ENCODE results near the gene ARID1B. TPM values are rescaled to one million over a fixed set of nuclear protein-coding genes. Genes with fewer than 3 reads are reported as not detected.

The ARID1B gene
- polyA plus RNA-seq, 1 experiment: 17.0 TPM

- no peaks in the 10 kb centered on the region for H3K36me3 ChIP-seq (ENCODE audit: control insufficient read depth, insufficient read depth, low read length)
- no peak for DNase-seq (ENCODE audit: low read depth)
- no peak for TF ChIP-seq CTCF (IDR thresholded peaks at IDR 0.05; ENCODE audit: insufficient read depth, low read depth, low read length)
- ChIA-PET CTCF (no interaction called here), POLR2A (interaction anchor here (0.5 kb wide), 1 partner anchor 27 kb away, joined by 3 read pairs; no protein-coding TSS in a partner anchor)
- H3K27me3 ChIP-seq (ENCODE audit: control insufficient read depth, insufficient read depth, low read length): no peaks in the 10 kb centered on the region
- no peak overlapping the region for H3K4me3 ChIP-seq (ENCODE audit: low read depth, low read length)
Measured at GRCh38 chr6:156917213-156917612, 140.0 kb downstream of the ARID1B start.

GRCh38 chr6:156918647-156919046 is 141.5 kb downstream of the ARID1B start:
- ChIA-PET CTCF (no interaction called here), POLR2A (no interaction called here)
- Histone ChIP-seq H3K27me3 (ENCODE audit: control insufficient read depth, insufficient read depth, low read length) (no peaks in the 10 kb centered on the region), H3K4me3 (ENCODE audit: low read depth, low read length) (no peak overlapping the region), H3K36me3 (ENCODE audit: control insufficient read depth, insufficient read depth, low read length) (no peaks in the 10 kb centered on the region; the same call in 1 of the 2 replicates)
- no peak for TF ChIP-seq CTCF (IDR thresholded peaks at IDR 0.05; ENCODE audit: insufficient read depth, low read depth, low read length)
- DNase-seq (ENCODE audit: low read depth): no peak

GRCh38 chr6:156919370-156919769 is 142.2 kb downstream of the ARID1B start:
- DNase-seq (ENCODE audit: low read depth): no peak
- Histone ChIP-seq H3K27me3 (ENCODE audit: control insufficient read depth, insufficient read depth, low read length) (no peaks in the 10 kb centered on the region), H3K36me3 (ENCODE audit: control insufficient read depth, insufficient read depth, low read length) (no peaks in the 10 kb centered on the region; the same call in 1 of the 2 replicates), H3K4me3 (ENCODE audit: low read depth, low read length) (no peak overlapping the region)
- CTCF ChIA-PET: interaction anchor here (1.5 kb wide), 1 partner anchor 40 kb away, joined by 4 read pairs; no protein-coding TSS in a partner anchor
- POLR2A ChIA-PET: no interaction called here
- no peak for TF ChIP-seq CTCF (IDR thresholded peaks at IDR 0.05; ENCODE audit: insufficient read depth, low read depth, low read length)

- no peak for TF ChIP-seq CTCF (IDR thresholded peaks at IDR 0.05; ENCODE audit: insufficient read depth, low read depth, low read length)
Measured at GRCh38 chr6:156919814-156920369, 142.7 kb downstream of the ARID1B start.

GRCh38 chr6:156924246-156924645 is 147.1 kb downstream of the ARID1B start:
- DNase-seq (ENCODE audit: low read depth): no peak
- POLR2A ChIA-PET: no interaction called here
- CTCF ChIA-PET: no interaction called here
- no peaks in the 10 kb centered on the region for H3K27me3 ChIP-seq (ENCODE audit: control insufficient read depth, insufficient read depth, low read length)
- no peak for TF ChIP-seq CTCF (IDR thresholded peaks at IDR 0.05; ENCODE audit: insufficient read depth, low read depth, low read length)
- H3K4me3 ChIP-seq (ENCODE audit: low read depth, low read length): no peak overlapping the region
- peaks cover 1% of the 10 kb centered on the region for H3K36me3 ChIP-seq (ENCODE audit: control insufficient read depth, insufficient read depth, low read length)

More at GRCh38 chr6:156919814-156920369, 142.7 kb downstream of the ARID1B start:
- ChIA-PET CTCF (interaction anchor here (1.5 to 2.4 kb wide), 2 partner anchors 10 to 41 kb away, joined by 4 to 7 read pairs; no protein-coding TSS in a partner anchor), POLR2A (no interaction called here)
- DNase-seq (ENCODE audit: low read depth): no peak
- H3K36me3 ChIP-seq (ENCODE audit: control insufficient read depth, insufficient read depth, low read length): no peaks in the 10 kb centered on the region; the same call in 1 of the 2 replicates
- H3K4me3 ChIP-seq (ENCODE audit: low read depth, low read length): no peak overlapping the region
- no peaks in the 10 kb centered on the region for H3K27me3 ChIP-seq (ENCODE audit: control insufficient read depth, insufficient read depth, low read length)

Data from BJ (cell line).